Fibroblast of peridontal ligament (primary cell): ENCODE results near the gene SEC22C.
"Not testable (repeated sequence)": the region's sequence is repeated elsewhere in the genome, so short reads cannot be mapped to it uniquely, and the experiment has no call there.

Experiments used
- DNase-seq: peaks from one replicate; pipeline ENCODE4 v3.0.0-alpha.2; 2010; ENCODE audit errors: extremely low read depth

SEC22C gene

DNA sequence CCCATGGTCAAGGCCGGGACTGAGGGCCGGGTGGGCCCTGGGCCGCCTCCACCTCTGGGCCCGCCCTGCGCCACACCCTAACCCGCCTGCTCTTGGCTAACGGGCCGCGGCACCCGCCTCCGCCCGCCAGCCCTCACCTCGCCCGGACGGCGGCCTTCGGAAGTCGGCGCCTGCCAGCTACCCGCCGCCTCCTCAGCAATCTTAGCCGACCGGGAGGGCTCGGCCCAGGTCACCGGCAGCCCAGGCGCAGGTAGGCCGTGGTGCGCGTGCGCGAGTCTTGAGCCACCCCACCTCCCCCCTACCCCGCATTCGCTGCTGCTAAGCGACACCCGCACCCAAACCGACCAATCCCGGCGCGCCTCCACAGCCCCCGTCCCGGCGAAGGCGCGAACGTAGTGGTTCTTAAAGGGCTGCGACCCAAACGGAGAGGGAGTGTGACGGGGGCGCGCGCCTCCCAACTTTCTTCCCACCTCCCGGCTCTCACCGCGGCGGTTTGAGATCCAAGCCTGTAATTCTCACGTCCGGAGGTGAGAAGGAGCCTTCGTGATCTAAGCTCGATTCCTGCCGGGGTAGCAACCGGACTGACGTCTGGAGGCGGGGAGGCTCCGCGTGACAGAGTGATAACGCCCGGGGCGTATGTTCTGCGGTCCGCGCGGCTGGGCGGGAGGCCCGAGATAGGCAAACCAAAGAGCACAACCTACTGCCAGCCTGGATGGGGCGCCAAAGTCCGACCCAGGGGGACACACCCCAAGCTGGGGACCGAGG is at the start of gene SEC22C:
SEC22C (minus strand) TSS at position 259 of the 765 bp plus-strand sequence. CDS start 12,921 bp downstream, outside the sequence.
- peak; percentile 83 for DNase-seq

DNA sequence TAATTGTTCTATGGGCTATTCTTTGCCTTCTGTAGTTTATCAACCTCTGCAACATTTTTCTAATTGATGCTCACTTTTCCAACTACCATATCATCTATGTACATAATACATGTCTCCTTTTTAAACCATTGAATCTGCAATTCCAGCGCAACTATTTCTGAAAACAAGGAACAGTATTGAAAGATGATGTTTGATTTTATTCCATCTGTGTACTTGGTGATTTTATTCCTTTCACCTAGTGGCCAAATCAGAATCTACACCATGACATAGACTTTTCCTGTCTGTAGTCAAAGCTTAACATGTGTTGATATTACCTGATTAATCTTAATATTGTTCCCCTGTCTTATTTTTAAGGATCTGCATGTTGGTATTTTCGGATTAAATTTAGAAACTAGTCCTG is 31.7 kb upstream of the SEC22C start:
- no peak for DNase-seq

DNA sequence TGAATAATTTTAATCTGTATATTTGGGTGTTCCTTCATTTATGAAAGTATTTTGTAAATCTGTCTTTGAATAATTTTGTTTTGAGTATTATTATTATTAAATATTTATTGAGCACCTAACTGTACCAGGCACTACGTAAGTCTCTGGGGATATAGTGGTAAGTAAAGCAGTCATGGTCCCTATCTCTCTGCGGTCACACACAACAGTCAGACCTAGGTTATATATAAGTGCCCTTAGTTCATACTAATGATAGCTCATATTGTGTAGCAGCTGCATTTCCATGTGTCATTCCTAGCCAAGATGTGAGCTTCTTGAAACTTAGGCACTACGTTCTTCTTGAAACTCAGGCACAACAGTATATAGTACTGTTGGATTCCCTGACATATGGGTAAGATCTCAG is 31.2 kb upstream of the SEC22C start:
- DNase-seq = no peak

DNA sequence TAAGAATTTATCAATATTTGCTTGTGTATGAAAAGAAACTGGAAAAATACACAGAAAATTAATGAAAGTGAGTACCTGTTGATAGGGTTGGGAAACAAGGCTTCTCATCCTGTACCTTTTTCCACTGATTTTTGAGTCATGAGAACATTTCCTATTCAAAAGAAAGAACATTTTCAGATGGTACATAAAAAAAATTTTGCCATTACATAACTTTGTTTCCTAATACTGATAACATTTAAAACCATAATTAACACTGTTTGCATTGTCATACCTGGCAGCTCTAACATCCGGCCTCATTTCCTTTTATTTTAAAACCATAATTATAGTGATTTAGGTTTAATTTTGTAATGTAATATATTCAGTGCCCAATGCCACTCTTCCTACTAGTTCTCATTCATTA is 30.4 kb upstream of the SEC22C start:
- no peak for DNase-seq

DNA sequence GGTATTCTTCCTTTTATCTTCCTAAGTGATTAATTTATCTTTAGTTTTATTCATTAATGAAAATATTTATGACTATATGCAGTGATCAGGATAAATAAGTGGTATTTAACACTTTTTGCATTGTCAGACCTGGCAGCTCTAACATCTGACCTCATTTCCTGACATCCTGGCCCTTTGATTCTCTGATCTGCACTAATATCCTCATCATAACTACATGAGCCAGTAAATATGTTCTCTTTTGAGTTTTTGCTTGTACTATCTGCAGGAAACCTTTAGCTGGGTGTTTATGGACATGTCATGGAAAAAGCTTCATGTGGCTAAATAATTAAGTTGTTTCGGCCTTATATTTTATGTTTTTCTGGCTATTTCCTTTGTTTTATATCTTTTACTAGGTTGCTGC is 29.2 kb upstream of the SEC22C start:
- DNase-seq = no peak

DNA sequence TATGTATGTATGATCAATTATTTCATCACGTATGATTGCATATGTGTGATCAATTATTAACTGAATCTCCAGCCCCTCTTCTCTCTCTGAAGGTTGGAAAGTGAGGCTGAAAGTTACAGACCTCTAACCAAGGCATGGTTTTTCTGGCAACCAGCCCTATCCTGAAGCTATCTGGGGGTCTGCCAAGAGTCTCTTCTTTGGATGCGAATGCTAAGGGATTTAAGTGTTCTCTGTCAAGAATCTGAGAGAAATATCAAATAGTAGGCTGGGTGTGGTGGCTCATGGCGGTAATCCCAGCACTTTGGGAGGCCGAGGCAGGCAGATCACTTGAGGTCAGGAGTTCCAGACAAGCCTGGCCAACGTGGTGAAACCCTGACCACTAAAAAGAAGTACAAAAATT is 26.8 kb upstream of the SEC22C start:
- peak; percentile 33 for DNase-seq

GRCh38 chr3:42605546-42606173 is 23.9 kb upstream of the SEC22C start:
- no peak for DNase-seq

GRCh38 chr3:42602961-42603360 is 21.2 kb upstream of the SEC22C start:
- no peak for DNase-seq

DNA sequence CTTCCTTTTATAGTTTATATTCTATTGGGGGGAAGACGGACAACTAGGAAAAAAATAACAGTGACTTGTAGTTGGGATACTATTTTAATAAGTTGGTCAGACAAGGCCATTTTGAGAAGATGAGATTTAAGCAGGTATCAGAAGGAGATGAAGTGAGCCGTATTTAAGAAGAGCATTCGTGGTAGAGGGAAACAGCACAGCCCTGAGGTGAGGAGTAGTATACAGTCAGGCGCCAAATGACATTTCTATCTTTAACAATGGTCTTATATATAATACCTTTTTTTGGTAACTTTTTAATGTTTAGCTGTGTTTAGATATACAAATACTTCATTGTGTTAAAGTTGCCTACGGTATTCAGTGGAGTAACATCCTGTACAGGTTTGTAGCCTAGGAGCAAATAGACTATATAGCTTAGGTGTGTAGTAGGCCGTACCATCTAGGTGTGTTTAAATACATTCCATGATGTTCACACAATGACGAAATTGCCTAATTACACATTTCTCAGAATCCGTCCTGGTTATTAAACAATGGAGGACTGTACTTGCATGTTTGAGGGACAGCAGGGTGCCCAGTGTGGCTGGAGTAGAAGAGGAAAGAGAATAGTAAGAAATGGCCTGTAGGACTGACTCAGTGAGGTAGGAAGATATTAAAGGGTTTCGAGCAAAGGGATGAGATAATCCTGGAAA is 20.3 kb upstream of the SEC22C start:
- no peak for DNase-seq

DNA sequence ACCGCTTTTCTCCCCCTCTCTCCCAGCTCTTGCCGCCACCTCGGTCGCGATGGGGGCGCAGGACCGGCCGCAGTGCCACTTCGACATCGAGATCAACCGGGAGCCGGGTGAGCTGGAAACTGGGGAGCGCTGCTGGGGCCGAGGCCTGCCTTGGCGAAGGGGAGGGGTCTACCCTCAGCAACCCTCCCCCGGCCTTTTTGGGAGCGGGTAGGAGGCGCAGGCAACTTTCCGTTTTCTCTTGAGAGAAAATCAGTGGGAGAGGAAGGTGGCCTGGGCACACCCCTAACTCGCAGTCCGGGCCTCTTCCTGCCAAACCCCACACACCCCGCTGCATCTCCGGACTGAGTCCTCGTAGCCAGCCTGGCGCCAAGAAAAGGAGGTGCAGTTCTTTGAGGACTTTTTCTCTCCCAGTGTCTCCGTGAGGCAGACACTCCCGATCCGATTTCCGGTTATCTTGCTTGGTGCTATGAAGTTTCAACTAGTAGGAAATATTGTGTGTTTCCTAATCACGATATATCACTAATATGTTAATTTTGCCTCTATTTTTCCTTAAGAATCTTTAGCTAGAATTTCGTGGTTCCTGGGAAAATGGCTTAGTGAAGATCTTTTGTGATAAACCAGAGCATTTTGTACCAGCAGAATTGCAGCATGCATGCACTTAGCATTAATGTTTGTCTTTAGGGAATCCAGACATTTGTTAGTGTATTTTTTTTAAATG is 19.4 kb upstream of the SEC22C start:
- DNase-seq = peak; percentile 54

GRCh38 chr3:42600111-42600957 is 18.6 kb upstream of the SEC22C start, which contains the start of gene NKTR:
NKTR (plus strand) TSS chr3:42600686; CDS start chr3:42601007, 321 bp downstream.
- DNase-seq = peak; percentile 96

GRCh38 chr3:42597098-42597497 is 15.3 kb upstream of the SEC22C start:
- DNase-seq = not testable (repeated sequence)

- DNase-seq = no peak
These were observed 13.9 kb upstream of the SEC22C start for GRCh38 chr3:42595682-42596081.

GRCh38 chr3:42593635-42594034 is 11.9 kb upstream of the SEC22C start:
- no peak for DNase-seq

- no peak for DNase-seq
These were observed 10.0 kb upstream of the SEC22C start for GRCh38 chr3:42591811-42592210.

DNA sequence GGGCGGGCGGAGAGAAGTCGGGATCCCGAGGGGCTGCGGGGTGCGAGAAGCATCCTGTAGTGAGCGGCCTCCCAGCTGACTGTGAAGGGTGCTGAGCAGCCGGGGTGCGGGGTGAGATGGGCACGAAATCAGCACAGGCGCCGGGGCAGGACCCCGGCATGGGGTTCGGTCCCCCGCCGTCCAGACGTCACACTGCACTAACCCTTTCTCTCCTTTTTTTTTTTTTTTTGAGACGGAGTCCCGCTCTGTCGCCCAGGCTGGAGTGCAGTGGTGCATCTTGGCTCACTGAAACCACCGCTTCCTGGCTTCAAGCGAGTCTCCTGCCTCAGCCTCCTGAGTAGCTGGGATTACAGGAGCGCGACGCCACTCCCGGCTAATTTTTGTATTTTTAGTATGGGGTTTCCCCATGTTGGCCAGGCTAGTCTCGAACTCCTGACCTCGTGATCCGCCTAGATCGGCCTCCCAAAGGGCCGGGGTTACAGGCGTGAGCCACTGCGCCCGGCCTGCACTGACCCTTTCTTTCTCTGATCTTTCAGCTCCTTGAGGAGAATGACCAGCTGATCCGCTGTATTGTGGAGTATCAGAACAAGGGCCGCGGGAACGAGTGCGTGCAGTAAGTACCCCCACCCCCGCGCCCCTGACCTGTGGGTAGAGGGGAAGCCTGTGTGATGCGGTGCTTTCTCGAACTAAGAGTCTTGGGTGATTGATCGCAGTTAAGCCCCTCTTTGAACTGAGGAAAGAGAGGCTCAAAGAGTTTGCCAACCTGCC is 9.4 kb upstream of the SEC22C start:
- DNase-seq = no peak

GRCh38 chr3:42589382-42590109 is 7.8 kb upstream of the SEC22C start:
- DNase-seq = no peak

DNA sequence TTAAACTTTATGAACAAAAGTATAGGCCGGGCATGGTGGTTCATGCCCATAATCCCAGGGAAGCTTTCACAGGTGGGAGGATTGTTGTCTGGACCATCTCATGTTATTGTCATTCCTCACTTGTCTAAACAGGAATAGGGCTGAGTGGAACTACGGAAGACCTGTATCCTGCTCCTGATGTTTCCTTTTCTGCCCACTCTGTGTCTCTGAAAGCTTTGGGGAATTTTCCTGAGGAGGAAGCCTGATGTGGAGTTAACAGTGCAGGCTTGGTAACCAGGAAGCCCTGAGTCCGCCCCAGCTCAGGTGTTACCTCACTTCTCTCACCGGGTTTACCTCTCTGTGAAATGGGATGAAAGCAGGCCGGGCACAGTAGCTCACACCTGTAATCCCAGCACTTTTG is 6.9 kb upstream of the SEC22C start:
- no peak for DNase-seq

DNA sequence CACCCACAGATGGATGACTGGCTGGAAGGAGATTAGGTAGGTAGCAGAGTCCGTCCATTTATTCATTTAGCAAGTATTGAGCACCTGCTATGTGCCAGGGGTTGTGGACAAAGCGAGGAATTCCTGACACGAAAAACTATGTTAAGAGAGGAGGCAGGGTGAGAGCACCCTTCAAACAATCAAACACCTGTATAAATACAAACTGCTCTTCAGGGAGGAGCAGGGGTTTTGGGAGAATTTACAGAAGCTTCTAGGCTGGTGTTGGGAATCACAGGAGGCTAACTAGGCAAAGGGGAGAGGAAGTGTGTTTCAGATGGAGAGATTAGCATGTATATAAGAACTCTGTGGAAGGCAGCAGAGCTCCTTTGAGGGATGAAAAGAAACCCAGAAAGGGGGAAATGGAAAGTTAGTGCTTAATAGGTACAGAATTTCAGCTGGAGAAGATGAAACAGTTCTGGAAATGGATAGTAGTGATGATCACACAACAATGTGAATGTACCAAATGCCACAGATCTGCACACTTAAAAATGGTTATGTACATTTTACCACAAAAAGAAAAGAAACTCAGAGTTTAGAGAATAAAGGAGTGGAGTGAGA is 805 bp upstream of the SEC22C start:
- DNase-seq = no peak

DNA sequence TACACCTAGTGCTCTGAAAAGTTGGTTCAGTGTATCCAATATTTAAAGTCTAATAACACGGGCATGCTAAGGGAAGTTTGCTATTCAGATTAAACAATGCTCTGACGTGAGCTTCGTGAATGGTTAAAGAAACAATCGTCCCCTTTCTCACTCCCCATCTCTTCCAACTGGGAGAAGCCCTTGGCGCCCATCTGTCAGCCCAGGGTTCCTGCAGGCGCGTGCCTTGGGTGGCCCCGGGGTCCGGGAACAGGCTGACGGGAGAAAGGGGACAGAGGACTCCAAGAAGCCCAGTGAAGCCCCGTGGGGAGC is 413 bp downstream of the SEC22C start:
- DNase-seq = no peak
